ENCODE measurements around the gene C1orf105. TPM values are rescaled to one million over a fixed set of nuclear protein-coding genes. Genes with fewer than 3 reads are reported as not detected.
"Not testable (repeated sequence)": the region's sequence is repeated elsewhere in the genome, so short reads cannot be mapped to it uniquely, and the experiment has no call there.

Gene C1orf105
- total and polyA plus RNA-seq, 8 donors, result 0.27 TPM; not detected in 7

- Histone ChIP-seq H3K27me3 (no peaks in the 10 kb centered on the region), H3K4me3 (no peak overlapping the region), H3K4me1 (peaks cover 0 to 5% of the 10 kb centered on the region in 2 donors), H3K9me3 (no peaks in the 10 kb centered on the region), H3K27ac (no peak overlapping the region), H3K36me3 (no peaks in the 10 kb centered on the region)
- DNase-seq (peak in 2 of 4 donors; percentile 49 to 70), ATAC-seq (peak; percentile 81)
- intact Hi-C loops (cut with DNase I), result loop anchor here in 1 of 2 donors (10.0 kb wide), 1 partner anchor 425 kb away; no protein-coding TSS in a partner anchor
- TF ChIP-seq CTCF (IDR thresholded peaks at IDR 0.05), result peak; percentile 42 to 69
Observed at GRCh38 chr1:172429331-172430127, 9.0 kb downstream of the C1orf105 start.

DNA sequence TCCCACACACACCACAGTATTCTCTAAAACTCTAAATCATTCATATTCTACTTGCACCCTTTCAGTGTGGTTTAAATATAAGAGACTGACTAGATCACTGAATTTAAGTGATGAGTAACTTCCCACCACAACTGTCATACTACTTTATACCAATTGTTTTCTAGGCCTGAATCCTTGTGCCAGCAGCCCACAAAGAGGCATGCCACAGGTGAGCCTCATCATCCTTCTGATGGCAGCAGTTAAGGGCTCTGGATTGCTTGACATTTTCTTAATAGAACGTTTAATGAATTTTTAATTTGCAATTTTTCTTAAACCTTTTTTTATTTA is 9.6 kb downstream of the C1orf105 start:
- no peaks in the 10 kb centered on the region for H3K36me3 ChIP-seq
- intact Hi-C loops (cut with DNase I), result loop anchor here in 1 of 2 donors (10.0 kb wide), 1 partner anchor 425 kb away; no protein-coding TSS in a partner anchor
- no peaks in the 10 kb centered on the region for H3K9me3 ChIP-seq

DNA sequence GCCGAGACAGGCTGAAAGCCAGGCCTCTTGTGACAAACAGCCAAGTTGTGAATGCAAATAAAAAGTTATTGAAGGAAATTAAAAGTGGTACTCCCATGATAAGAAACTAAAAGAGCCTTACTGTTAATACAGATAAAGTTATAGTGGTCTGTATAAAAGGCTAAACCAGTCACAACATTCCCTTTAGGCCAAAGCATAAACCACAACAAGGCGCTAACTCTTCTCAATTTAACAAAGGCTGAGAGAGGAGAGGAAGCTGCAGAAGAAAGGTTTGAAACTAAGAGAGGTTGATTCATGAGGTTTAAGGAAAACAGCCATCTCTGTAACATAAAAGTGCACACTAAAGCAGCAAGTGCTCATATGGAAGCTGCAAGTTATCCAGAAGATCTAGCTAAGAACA is 10.7 kb downstream of the C1orf105 start:
- Histone ChIP-seq H3K9me3 (peaks cover 0 to 3% of the 10 kb centered on the region in 2 donors), H3K27me3 (no peaks in the 10 kb centered on the region), H3K4me1 (peaks cover 0 to 5% of the 10 kb centered on the region in 2 donors), H3K4me3 (no peak overlapping the region), H3K27ac (peak overlapping the region in 1 of 2 donors; percentile 7), H3K36me3 (no peaks in the 10 kb centered on the region)
- peak; percentile 6 for ATAC-seq
- DNase-seq, result no peak
- intact Hi-C loops (cut with DNase I), result loop anchor here in 1 of 2 donors (10.0 kb wide), 1 partner anchor 426 kb away; no protein-coding TSS in a partner anchor
- TF ChIP-seq CTCF (IDR thresholded peaks at IDR 0.05), result no peak

More for the DNA sequence above, 9.6 kb downstream of the C1orf105 start:
- H3K4me3 ChIP-seq, result no peak overlapping the region
- ATAC-seq (no peak), DNase-seq (no peak)
- H3K4me1 ChIP-seq, result peaks cover 0 to 5% of the 10 kb centered on the region in 2 donors
- no peak overlapping the region for H3K27ac ChIP-seq
- no peaks in the 10 kb centered on the region for H3K27me3 ChIP-seq
- no peak for TF ChIP-seq CTCF (IDR thresholded peaks at IDR 0.05)

DNA sequence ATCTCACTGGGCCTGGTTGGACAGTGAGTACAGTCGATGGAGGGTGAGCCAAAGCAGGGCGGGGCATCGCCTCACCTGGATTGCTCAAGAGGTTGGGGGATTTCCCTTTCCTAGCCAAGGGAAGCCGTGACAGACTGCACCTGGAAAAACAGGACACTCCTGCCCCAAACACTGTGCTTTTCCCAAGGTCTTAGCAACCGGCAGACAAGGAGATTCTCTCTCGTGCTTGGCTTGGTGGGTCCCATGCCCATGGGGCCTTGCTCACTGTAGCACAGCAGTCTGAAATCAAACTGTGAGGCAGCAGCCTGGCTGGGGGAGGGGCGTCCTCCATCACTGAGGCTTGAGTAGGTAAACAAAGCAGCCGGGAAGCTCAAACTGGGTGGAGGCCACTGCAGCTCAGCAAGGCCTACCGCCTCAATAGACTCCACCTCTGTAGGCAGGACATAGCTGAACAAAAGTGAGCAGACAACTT is 11.3 kb downstream of the C1orf105 start:
- intact Hi-C loops (cut with DNase I), result loop anchor here in 1 of 2 donors (10.0 kb wide), 1 partner anchor 427 kb away; no protein-coding TSS in a partner anchor
- ATAC-seq (peak; percentile 92), DNase-seq (peak in 2 of 4 donors; percentile 59 to 73)
- peaks cover 0 to 3% of the 10 kb centered on the region in 2 donors for H3K9me3 ChIP-seq
- H3K27ac ChIP-seq, result peak overlapping the region in 1 of 2 donors; percentile 5
- H3K36me3 ChIP-seq, result no peaks in the 10 kb centered on the region
- H3K4me1 ChIP-seq, result peaks cover 0 to 5% of the 10 kb centered on the region in 2 donors
- H3K4me3 ChIP-seq, result no peak overlapping the region
- TF ChIP-seq CTCF (IDR thresholded peaks at IDR 0.05), result no peak
- H3K27me3 ChIP-seq, result no peaks in the 10 kb centered on the region

DNA sequence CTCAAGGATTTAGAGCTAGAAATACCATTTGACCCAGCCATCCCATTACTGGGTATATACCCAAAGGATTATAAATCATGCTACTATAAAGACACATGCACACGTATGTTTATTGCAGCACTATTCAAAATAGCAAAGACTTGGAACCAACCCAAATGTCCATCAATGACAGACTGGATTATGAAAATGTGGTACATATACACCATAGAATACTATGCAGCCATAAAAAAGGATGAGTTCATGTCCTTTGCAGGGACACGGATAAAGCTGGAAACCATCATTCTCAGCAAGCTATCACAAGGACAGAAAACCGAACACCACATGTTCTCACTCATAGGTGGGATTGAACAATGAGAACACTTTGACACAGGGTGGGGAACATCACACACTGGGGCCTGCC is 16.7 kb downstream of the C1orf105 start:
- not testable (repeated sequence) for DNase-seq
- H3K9me3 ChIP-seq, result peaks cover 0 to 11% of the 10 kb centered on the region in 2 donors

More for the DNA sequence above, 16.7 kb downstream of the C1orf105 start:
- intact Hi-C loops (cut with DNase I), result loop anchor here in 1 of 2 donors (10.0 kb wide), 1 partner anchor 432 kb away; no protein-coding TSS in a partner anchor
- not testable (repeated sequence) for H3K27ac ChIP-seq, H3K4me3 ChIP-seq, H3K36me3 ChIP-seq, ATAC-seq, H3K27me3 ChIP-seq
- peaks cover 0 to 13% of the 10 kb centered on the region in 2 donors for H3K4me1 ChIP-seq
